ENCODE data around the gene ABCD1. TPM values are rescaled to one million over a fixed set of nuclear protein-coding genes. Genes with fewer than 3 reads are reported as not detected.

ABCD1 gene
- total RNA-seq, 1 experiment from 2014 or later: 86.6 TPM

- Histone ChIP-seq H3K4me1 (ENCODE audit: control insufficient read depth, insufficient read depth, low read length) (peaks cover 7% of the 10 kb centered on the region), H3K4me3 (ENCODE audit: low read depth in 2 of 2, low read length in 2 of 2) (no peak overlapping the region), H3K36me3 (ENCODE audit: control insufficient read depth, insufficient read depth, low read length) (no peaks in the 10 kb centered on the region), H3K27me3 (ENCODE audit: control insufficient read depth, insufficient read depth, low read length) (no peaks in the 10 kb centered on the region), H3K9me3 (ENCODE audit: control insufficient read depth, insufficient read depth, low read depth, low read length) (no peaks in the 10 kb centered on the region), H3K27ac (ENCODE audit: low read length) (no peak overlapping the region)
- ATAC-seq (no peak), DNase-seq (ENCODE audit: low read depth, low spot score) (no peak)
- in situ Hi-C loops (cut with HindIII; ENCODE audit: low pct_unique_long_range_greater_than_20kb, low sequenced_read_pairs): no loop called here
- TF ChIP-seq POLR2AphosphoS5 (IDR thresholded peaks at IDR 0.05; ENCODE audit: low read depth, low read length): no peak
- TF ChIP-seq REST (IDR thresholded peaks at IDR 0.05; ENCODE audit: insufficient read depth in 1 of 2, low read depth in 2 of 2, low read length in 1 of 2): no peak
- TF ChIP-seq TCF7L2 (IDR thresholded peaks at IDR 0.05; ENCODE audit: low read depth, low read length): no peak
- no peak for TF ChIP-seq SIN3A (IDR thresholded peaks at IDR 0.05; ENCODE audit: borderline replicate concordance, insufficient read depth, low read depth, low read length)
- TF ChIP-seq CTCF (IDR thresholded peaks at IDR 0.05): no peak
- BruUV-seq (replicated peaks): no TSS peak
- POLR2A ChIA-PET: no interaction called here
- CTCF ChIA-PET: no interaction called here
- intact Hi-C loops (cut with micrococcal nuclease; ENCODE audit: unreplicated experiment): no loop called here
Observed at GRCh38 chrX:153770601-153771414, 46.2 kb downstream of the ABCD1 start.

- intact Hi-C loops (cut with micrococcal nuclease; ENCODE audit: unreplicated experiment): no loop called here
- no peak for TF ChIP-seq REST (IDR thresholded peaks at IDR 0.05; ENCODE audit: insufficient read depth in 1 of 2, low read depth in 2 of 2, low read length in 1 of 2)
- Histone ChIP-seq H3K27ac (ENCODE audit: low read length) (no peak overlapping the region), H3K36me3 (ENCODE audit: control insufficient read depth, insufficient read depth, low read length) (no peaks in the 10 kb centered on the region), H3K4me3 (ENCODE audit: low read depth in 2 of 2, low read length in 2 of 2) (no peak overlapping the region), H3K27me3 (ENCODE audit: control insufficient read depth, insufficient read depth, low read length) (no peaks in the 10 kb centered on the region), H3K9me3 (ENCODE audit: control insufficient read depth, insufficient read depth, low read depth, low read length) (no peaks in the 10 kb centered on the region), H3K4me1 (ENCODE audit: control insufficient read depth, insufficient read depth, low read length) (0 out of 2 replicates have a peak, but pooled peaks cover under 1% of the 10 kb centered on the region)
- no TSS peak for BruUV-seq (replicated peaks)
- POLR2A ChIA-PET: interaction anchor here (0.5 kb wide), 1 partner anchor 31 kb away, joined by 3 read pairs; no protein-coding TSS in a partner anchor
- ATAC-seq (no peak), DNase-seq (ENCODE audit: low read depth, low spot score) (no peak)
- in situ Hi-C loops (cut with HindIII; ENCODE audit: low pct_unique_long_range_greater_than_20kb, low sequenced_read_pairs): no loop called here
- CTCF ChIA-PET: no interaction called here
Observed at GRCh38 chrX:153771415-153772315, 47.0 kb downstream of the ABCD1 start.

Measured in Panc1 (cell line).